HFFc6 (cell line): ENCODE results near the gene RPGR. TPM values are rescaled to one million over a fixed set of nuclear protein-coding genes. Genes with fewer than 3 reads are reported as not detected.

ENCODE experiments used
- DNase-seq: peaks from one replicate; pipeline ENCODE4 v3.0.0-alpha.2; 2018
- H3K27ac Mint-ChIP-seq: 2 replicates; pipeline ENCODE4 v1.8.0; 2020; ENCODE audit warnings: mild to moderate bottlenecking, mixed read lengths
- H3K27me3 Mint-ChIP-seq: 2 replicates; pipeline ENCODE4 v1.8.0; 2021; ENCODE audit warnings: mild to moderate bottlenecking, moderate library complexity, mixed read lengths; ENCODE audit not compliant: insufficient read depth
- H3K36me3 Mint-ChIP-seq: 2 replicates; pipeline ENCODE4 v1.8.0; 2021; ENCODE audit warnings: low read depth, mixed read lengths
- H3K4me1 Mint-ChIP-seq: 2 replicates; pipeline ENCODE4 v1.8.0; 2020; ENCODE audit warnings: low read depth, mixed read lengths
- H3K4me3 Mint-ChIP-seq: 2 replicates; pipeline ENCODE4 v1.8.0; 2020; ENCODE audit warnings: mild to moderate bottlenecking, moderate library complexity, mixed read lengths
- H3K9me3 Mint-ChIP-seq: 2 replicates; pipeline ENCODE4 v1.8.0; 2020; ENCODE audit warnings: mild to moderate bottlenecking, mixed read lengths
- total RNA-seq, 6 experiments: library from RNA; stranded (reverse); fragmentation: NEBNext Ultra II Directional; extraction: Animal tissue kit (Norgen Biotek cat#: 25700); gene quantifications; 2 replicates in 1 of 6; 3 replicates in 5 of 6; pipeline ENCODE4 v1.2.3, GENCODE V29; 2021
- TF ChIP-seq, protein P1 (sequence below): fragments of 200-600 bp; sonication (generic); IDR thresholded peaks from 2 replicates; pipeline ENCODE4 v1.5.0; 2021; ENCODE audit warnings: antibody characterized with exemption, mild to moderate bottlenecking

RPGR gene
- total RNA-seq, 6 experiments from 2014 or later = 3.0 to 5.8 (median 4.1) TPM

DNA sequence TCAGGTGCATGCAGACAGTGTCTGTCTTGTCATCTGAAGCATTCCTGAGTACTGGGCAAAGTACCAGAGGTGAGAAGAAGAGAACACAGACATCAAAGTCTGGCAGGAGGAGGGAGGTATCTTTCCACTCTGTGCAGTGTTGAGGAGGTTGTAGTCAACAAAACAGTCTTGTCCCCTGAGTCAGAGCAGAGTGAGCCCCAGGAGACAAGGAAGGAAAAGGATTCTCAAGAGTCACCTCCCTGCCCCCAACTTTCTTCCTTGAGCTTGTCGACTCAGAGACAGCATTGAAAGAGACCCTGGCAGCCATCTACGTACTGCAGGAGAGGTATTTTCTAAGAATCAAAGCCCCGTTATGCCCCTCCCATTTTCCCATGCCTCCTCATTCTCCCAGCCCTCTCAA is 102.2 kb downstream of the RPGR start:
- H3K9me3 Mint-ChIP-seq = no peaks in the 10 kb centered on the region
- DNase-seq = no peak
- H3K27ac Mint-ChIP-seq = peak overlapping the region; percentile 75; the same call in 1 of the 2 replicates

DNA sequence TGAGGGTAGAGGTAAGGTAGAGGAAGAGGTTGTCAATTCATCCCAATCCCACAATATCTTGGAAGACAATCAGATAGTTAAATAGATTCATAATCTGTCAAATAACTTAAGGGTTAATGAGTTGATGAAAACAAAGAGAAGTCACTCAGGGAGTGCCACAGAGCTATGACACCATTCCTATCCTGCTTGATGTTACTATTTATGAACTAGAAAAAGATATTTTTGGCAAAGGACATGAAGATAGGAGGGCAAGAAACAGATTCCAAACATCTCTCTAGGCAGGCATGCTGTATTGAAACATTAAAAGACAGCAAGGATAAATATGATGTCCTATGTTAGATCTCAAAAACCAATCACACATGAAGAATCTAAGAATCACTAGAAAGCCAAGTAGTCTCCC is 103.1 kb downstream of the RPGR start:
- Mint-ChIP-seq H3K27me3 (peaks cover 3% of the 10 kb centered on the region; the same call in 1 of the 2 replicates), H3K27ac (no peak overlapping the region), H3K4me1 (peaks cover 21% of the 10 kb centered on the region), H3K4me3 (no peak overlapping the region), H3K36me3 (no peaks in the 10 kb centered on the region), H3K9me3 (no peaks in the 10 kb centered on the region)
- no peak for DNase-seq
- TF ChIP-seq, protein P1, sequence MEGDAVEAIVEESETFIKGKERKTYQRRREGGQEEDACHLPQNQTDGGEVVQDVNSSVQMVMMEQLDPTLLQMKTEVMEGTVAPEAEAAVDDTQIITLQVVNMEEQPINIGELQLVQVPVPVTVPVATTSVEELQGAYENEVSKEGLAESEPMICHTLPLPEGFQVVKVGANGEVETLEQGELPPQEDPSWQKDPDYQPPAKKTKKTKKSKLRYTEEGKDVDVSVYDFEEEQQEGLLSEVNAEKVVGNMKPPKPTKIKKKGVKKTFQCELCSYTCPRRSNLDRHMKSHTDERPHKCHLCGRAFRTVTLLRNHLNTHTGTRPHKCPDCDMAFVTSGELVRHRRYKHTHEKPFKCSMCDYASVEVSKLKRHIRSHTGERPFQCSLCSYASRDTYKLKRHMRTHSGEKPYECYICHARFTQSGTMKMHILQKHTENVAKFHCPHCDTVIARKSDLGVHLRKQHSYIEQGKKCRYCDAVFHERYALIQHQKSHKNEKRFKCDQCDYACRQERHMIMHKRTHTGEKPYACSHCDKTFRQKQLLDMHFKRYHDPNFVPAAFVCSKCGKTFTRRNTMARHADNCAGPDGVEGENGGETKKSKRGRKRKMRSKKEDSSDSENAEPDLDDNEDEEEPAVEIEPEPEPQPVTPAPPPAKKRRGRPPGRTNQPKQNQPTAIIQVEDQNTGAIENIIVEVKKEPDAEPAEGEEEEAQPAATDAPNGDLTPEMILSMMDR = no peak

More for the DNA sequence above, 102.2 kb downstream of the RPGR start:
- Mint-ChIP-seq H3K4me1 (peaks cover 15% of the 10 kb centered on the region), H3K4me3 (peak overlapping the region; percentile 72), H3K27me3 (peaks cover 3% of the 10 kb centered on the region; the same call in 1 of the 2 replicates), H3K36me3 (no peaks in the 10 kb centered on the region)
- TF ChIP-seq, protein P1 = no peak

GRCh38 chrX:38221391-38221929 is 105.8 kb downstream of the RPGR start:
- TF ChIP-seq, protein P1 = no peak

DNA sequence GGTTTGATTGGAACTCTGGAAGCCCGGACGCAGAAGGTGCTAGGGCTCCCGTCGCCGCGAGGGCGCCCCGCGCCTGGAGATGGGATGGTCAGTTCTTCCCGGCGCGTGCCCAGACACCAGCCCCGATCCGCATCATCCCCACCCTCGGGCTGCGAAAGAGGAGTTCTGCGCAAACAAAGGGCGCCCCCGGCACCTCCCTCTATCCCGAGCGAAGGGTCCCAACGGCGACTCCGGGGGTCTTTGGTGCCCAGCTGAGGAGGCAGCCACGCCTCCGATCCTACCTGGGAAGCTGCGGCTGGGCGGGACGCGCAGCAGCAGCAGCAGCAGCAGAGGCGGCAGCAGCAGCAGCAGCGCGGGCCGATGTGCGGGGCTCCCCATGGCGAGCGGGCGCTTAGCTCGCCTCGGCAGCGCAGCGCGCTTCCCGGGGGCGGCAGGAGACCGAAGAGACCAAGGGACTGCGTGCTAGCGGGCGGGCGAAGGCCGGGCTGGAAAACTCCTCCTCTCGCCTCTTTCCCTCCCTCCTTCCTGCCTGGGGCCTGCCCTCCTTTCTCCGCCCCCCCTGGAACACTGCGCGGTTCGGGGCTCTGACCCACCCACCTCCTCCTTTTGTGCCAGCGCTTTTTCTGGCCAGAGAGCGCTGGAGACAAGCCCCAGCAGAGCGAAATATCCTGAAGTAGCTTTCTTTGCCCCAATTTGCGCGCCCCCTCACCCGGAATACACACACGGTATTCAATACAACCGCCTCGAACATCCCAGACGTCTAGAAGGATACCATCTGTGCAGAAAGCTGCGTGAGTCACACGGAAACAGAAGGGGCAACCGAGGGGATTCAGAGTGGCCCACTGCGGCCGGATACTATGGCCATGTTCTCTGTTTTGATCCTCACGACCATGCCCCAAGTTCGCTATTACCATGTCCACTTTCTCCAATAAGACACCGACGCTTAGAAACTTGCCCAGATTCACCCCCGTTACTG is 106.6 kb downstream of the RPGR start, which contains the start of gene SRPX:
Gene SRPX (minus strand): TSS at position 457 of the 976 bp plus-strand sequence. CDS start 79 bp downstream, at position 378.
- Mint-ChIP-seq H3K4me3 (peak within 1 kb of the TSS; percentile 90), H3K4me1 (peaks cover 31% of the 10 kb centered on the region), H3K9me3 (no peaks in the 10 kb centered on the region), H3K36me3 (no peaks in the 10 kb centered on the region), H3K27ac (no peak within 1 kb of the TSS; the same call in 1 of the 2 replicates), H3K27me3 (peaks cover 3% of the 10 kb centered on the region; the same call in 1 of the 2 replicates)
- no peak for DNase-seq
- TF ChIP-seq, protein P1 = no peak

More at GRCh38 chrX:38221391-38221929, 105.8 kb downstream of the RPGR start:
- Mint-ChIP-seq H3K9me3 (no peaks in the 10 kb centered on the region), H3K27ac (no peak overlapping the region), H3K4me3 (peak overlapping the region; percentile 90), H3K4me1 (peaks cover 24% of the 10 kb centered on the region), H3K36me3 (no peaks in the 10 kb centered on the region), H3K27me3 (peaks cover 3% of the 10 kb centered on the region; the same call in 1 of the 2 replicates)
- no peak for DNase-seq

DNA sequence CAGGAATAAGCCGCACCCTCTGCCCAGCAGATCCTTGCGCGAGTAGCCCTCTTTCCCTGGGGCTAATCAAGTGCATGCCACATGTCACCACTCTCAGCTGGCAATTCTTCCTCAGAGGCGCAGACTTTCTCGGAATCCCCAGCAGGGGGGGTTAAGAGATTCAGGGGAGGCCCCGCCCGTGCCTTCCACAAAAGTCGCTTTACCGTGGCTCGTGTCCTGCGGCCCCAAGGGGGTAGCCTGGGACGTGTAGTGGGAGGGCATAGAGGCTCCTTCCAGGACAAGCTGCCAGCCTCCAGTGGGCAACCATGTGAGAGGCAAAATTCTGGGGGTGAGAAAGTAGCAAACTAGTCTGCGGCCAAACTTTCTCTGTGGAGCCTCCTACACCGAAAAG is 107.3 kb downstream of the RPGR start:
- Mint-ChIP-seq H3K27ac (no peak overlapping the region), H3K4me1 (peaks cover 32% of the 10 kb centered on the region), H3K27me3 (peaks cover 3% of the 10 kb centered on the region; the same call in 1 of the 2 replicates), H3K36me3 (no peaks in the 10 kb centered on the region), H3K4me3 (peak overlapping the region; percentile 90), H3K9me3 (no peaks in the 10 kb centered on the region)
- peak; percentile 41 for DNase-seq
- TF ChIP-seq, protein P1 = peak; percentile 68

Other genes with a start within 250 kb of the RPGR start
- gene SRPX, start 106.6 kb downstream of the RPGR start, total RNA-seq = 10 to 100 TPM; 10.6 to 47.2 (median 42.4) TPM
- gene OTC, start 25.1 kb upstream of the RPGR start, total RNA-seq = not detected
- gene TSPAN7, start 234.0 kb upstream of the RPGR start, total RNA-seq = not detected